ENCODE results near the gene DENND2D.

GRCh38 chr1:111225717-111226400 is 25.4 kb upstream of the DENND2D start:
- TF ChIP-seq, protein P1, sequence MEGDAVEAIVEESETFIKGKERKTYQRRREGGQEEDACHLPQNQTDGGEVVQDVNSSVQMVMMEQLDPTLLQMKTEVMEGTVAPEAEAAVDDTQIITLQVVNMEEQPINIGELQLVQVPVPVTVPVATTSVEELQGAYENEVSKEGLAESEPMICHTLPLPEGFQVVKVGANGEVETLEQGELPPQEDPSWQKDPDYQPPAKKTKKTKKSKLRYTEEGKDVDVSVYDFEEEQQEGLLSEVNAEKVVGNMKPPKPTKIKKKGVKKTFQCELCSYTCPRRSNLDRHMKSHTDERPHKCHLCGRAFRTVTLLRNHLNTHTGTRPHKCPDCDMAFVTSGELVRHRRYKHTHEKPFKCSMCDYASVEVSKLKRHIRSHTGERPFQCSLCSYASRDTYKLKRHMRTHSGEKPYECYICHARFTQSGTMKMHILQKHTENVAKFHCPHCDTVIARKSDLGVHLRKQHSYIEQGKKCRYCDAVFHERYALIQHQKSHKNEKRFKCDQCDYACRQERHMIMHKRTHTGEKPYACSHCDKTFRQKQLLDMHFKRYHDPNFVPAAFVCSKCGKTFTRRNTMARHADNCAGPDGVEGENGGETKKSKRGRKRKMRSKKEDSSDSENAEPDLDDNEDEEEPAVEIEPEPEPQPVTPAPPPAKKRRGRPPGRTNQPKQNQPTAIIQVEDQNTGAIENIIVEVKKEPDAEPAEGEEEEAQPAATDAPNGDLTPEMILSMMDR (IDR thresholded peaks at IDR 0.05; ENCODE audit: extremely low read depth in 1 of 2, insufficient read depth in 1 of 2, low read depth in 1 of 2, low read length in 2 of 2): no peak
- no peak for TF ChIP-seq EZH2 (IDR thresholded peaks at IDR 0.05; ENCODE audit: borderline replicate concordance, low read depth, low read length, severe bottlenecking)
- TF ChIP-seq MYC (IDR thresholded peaks at IDR 0.05; ENCODE audit: low read depth, low read length): no peak
- TF ChIP-seq POLR2AphosphoS5 (IDR thresholded peaks at IDR 0.05; ENCODE audit: insufficient read depth, low read depth, low read length): no peak
- TF ChIP-seq MAX (IDR thresholded peaks at IDR 0.05; ENCODE audit: insufficient read depth, insufficient read length): no peak
- TF ChIP-seq POLR2A (IDR thresholded peaks at IDR 0.05; ENCODE audit: low read depth, low read length): no peak
- TF ChIP-seq FOS (IDR thresholded peaks at IDR 0.05; ENCODE audit: borderline replicate concordance, insufficient read depth, low read length): no peak
- TF ChIP-seq JUN (IDR thresholded peaks at IDR 0.05; ENCODE audit: borderline replicate concordance, insufficient read depth, insufficient read length, low read depth): no peak
- no peak for TF ChIP-seq GATA2 (IDR thresholded peaks at IDR 0.05; ENCODE audit: insufficient read depth, insufficient read length, low read depth, low read length)

Data from endothelial cell of umbilical vein (primary cell).